GM21447 (cell line): ENCODE measurements around the gene FGGY.

Experiments used
- ATAC-seq: cut with Tn5 transposase; IDR thresholded peaks from one replicate; pipeline ENCODE4 v1.9.1; 2021; ENCODE audit not compliant: unreplicated experiment

The FGGY gene

DNA sequence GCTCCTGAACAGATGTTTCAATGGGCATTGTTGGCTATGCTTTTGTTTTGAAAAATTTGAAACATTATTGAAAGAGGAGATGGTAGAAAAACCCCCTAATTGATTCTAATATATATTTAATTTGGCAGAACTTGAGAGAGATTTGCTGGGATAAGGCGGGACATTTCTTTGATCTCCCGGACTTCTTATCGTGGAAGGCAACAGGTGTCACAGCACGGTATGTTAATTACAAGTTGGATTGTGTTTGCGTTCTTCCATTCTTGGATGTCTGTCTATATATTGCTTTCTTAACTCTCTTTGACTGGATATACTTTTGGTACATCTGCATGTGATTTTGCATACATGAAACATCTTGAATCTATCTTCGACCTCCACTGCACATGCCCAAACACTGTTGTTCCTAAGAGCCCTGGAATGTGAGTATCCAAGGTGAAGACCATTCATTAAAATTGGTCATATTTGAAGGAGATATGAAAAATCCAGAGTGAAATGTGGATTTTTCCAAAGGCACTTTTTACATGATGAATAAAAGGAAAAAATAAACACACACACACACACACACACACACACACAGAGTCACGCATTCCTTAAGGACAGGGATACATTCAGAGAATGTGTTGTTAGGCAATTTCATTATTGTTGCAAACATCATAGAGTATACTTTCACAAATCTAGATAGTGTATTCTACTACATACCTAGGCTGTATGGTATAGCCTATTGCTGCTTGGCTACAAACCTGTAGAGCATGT is 81.9 kb downstream of the FGGY start:
- no peak for ATAC-seq

DNA sequence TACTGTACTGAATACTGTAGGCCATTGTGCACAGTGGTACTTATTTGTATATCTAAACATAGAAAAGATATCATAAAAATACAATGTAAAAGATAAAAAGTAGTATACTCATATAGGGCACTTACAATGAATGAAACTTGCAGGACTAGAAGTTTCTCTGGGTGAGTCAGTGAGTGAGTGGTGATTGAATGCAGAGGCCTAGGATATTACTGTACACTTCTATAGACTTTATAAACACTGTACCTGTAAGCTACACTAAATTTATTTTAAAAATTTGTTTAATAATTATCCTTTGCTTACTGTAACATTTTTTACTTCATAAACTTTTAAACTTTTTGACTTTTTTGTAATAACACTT is 82.5 kb downstream of the FGGY start:
- no peak for ATAC-seq

DNA sequence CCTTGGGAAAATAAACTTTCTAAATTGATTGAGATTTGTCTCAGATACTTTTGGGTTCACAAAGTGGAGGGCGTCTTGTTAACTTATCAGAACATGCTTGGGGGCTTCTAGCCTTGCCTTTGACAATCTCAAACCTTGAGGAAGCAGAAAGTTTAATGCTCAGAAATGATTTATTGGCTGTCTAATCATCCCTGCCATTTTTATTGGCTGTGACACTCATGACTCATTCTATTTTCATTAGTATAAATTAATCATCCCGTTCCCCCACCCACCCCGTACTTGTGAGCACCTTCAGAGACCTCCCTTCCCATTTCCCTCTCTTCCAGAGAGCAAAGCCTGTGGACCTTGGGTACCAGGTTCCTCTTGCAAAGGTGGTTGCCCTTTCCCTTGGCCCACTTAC is 87.1 kb downstream of the FGGY start:
- no peak for ATAC-seq

DNA sequence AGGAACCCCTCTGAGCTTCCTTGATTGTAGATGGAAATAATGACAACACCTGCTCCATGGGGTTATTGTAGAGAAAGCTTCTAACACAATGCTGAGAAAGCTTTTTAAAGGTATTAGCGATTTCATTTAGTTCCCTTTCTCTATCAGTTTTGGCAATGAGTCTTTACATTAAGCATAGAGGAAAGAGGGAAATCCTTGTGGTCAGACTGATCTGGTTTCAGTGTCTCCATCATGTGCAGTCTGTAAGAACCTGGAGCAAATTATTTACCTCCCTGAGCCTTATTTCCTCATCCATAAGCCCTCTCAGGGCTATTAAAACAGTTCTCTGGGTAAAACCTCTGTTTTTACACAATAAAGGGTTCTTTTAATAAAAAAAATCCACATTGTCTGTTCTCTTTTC is 87.5 kb downstream of the FGGY start:
- peak; percentile 90 for ATAC-seq

DNA sequence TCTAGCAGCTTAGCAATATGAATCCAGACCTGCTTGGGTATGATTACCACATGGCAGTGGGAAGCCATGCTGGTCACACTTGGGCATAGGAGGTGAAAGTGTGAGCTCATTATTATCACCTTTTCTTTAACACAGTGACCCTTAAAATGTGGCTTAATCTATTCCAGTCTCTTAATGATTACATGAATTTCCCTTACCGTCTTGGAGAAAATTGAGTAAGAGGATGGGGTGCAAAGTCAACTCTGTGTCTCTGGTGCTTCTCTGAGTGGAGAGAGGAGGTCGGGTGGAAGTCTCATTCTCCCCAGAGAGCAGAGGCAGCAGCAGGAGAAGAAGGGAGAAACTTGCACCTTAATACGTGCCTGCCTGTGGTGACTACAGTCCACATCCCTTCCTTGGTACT is 91.3 kb downstream of the FGGY start:
- ATAC-seq: no peak

DNA sequence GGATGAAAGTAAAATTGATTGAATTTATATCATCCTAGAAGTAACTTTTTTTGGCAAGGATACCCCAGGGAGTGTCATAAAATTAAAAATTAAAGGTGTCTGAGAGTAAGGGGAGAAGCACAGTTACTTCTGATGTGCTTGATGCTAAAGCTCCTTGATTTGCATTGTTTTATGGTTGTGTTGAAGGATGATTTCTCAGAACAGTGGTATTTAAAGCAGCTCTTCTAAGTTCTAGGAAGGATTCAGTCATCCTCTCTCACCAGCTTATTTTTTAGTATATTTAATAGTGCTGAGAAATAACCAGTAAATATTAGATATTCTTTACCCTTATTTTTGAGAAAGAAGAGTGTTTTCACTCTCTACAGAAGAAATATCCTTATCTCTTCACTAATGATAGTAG is 93.0 kb downstream of the FGGY start:
- ATAC-seq: no peak

DNA sequence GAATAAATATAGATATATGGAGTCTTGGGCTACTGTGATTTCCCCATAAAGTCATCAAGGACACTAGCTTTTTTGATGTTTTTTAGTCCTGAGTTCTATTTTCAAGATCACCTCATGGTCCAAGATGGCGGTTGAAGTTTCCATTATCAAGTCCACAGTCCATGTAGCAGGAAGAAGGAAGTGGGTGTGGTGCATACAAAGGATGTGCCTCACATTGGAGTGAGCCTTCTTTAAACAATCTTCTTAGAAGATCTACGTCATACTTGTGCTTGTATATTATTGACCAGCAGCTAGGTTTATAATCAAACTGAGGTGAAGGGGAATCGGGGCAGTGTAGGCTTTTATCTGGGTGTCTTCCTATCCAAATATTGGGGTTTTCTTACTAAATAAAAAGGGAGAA is 93.4 kb downstream of the FGGY start:
- no peak for ATAC-seq

DNA sequence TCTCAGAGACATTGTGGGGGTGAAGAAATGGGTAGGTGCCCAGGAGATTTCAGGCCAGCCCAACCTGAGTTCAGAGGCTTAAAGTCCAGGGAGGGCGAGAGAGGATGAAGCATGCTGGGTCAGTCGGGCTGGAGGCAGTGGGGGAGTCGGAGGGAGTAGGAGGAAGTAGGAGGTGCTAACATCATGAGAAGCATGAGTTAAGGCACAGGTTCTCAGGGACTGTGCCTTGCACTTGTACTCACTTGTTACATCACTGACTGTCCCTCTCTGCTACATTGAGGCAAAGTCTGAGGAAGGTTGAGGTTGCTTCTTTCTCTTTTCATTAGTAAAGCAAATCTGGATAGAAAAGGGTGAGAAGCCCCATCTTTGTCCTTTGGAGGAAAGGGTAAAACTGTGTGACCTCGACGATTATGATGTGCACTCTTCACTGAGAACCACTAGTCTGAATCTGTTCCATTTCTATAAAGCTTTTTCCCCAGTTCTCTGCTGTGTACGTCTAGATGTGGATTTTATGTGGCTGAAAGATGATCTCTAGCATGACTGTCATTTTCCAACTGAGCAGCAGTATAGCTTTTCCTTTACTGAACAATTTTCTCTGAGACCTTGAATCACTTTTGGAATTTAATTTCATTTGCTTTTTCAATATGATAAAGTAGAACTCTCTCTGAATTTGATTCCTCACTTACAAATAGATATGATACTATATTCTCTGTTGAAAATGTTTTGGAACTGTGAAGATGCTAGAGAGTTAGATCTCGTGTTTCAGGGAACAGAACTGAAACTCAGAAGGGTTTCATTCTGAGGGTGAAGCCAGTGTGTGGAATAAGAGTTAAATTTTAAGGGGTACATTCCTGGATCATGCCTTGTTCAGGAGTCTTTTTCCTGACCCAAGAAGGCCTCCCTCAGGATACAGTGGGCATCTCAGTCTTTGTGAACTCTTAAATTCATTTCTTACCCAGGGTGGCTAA is 94.6 kb downstream of the FGGY start:
- ATAC-seq: no peak

DNA sequence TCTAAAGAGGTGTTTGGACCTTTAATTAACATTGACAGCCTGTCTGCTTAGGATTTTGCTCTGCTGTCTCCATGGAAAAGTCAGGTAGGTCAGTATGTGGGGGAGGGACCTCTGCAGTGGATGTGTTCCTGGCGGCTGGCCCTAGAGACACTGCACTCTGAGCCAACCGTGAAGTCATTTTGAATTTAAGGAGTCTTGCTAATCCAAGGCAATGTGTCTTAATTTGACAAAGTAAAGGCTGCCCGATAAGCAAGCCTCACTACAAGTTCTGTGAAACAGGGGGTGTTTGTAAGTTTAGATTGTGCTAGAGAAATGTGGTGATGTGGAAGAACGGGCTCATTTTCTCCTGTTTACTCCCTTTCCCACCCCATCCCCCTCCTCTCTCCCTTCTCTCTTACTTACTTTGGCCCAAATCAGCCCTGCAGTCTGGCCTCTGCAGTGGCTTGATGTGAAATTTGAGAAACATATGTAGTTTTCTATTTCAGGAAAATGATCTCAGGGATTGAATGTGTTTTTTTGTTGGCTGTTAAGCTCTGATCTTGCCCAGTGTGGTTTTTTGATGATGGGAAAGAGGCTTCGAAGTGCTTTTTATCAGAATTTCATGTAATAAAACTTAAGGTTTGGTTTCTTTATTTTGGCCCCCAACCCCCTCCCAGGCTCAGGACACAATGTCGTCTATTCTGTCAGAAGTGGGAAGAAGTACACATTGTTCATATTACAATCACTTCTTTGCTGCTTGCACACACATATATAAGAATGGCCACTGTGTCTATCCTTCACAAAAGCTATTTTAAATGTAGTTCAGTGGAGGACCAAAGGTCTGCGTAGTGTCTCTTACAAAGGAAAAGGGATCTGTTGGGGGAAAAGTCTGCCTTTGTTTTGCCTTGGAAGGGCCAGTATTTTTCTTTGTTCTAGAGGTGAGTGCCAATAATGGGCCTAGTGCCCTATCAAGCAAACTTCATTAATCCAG is 96.6 kb downstream of the FGGY start:
- no peak for ATAC-seq

DNA sequence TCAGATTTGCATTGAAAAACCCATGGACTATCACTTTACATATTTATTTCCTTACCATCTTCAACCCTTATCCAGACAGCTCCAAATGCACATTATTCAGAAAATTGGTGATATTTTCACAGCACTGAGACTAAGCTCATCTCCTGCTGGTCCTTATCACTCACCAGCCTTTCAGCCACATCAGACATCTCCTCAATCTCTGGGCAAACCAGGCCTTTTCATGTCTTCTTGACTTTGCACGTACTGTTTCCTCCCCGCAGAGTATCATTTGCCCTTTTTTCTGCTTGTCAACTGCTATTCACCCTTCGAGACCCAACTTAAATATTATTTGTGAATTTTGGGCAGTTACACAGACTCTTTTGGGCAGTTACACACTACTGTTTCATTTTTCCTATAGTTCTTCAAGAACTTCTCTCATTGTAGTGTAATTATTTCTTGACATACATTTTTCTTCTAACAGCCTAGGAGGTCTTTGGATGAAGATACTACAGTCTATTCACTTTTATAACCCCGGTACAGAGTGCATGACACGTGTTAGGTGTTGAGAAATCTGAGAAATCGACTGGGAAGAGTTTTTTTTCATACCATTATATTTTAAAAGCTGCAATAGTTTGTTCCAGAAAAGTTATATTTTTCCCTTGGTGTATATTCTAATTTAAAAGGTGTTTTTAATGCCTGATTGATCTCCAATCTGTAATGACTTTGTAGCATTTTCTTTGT is 98.0 kb downstream of the FGGY start:
- no peak for ATAC-seq

DNA sequence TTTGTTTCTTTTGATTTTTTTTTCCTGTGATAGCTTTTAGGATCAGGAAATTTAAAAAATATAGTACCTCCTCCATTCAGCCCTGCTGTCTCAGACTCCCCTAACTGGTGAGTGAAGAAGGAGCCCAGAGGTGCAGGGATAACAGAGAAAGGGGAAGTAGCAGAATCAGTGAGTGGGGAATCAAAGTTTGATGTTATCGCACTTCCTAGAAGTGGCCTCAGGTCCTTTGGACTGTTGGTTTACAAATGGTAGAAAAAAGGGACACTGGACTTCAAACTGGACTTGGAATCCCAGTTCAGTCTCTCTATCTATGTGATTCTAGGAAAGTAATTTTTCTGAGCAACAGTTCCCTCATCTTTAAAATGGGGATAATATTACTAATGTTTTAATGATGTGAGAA is 99.5 kb downstream of the FGGY start:
- no peak for ATAC-seq

DNA sequence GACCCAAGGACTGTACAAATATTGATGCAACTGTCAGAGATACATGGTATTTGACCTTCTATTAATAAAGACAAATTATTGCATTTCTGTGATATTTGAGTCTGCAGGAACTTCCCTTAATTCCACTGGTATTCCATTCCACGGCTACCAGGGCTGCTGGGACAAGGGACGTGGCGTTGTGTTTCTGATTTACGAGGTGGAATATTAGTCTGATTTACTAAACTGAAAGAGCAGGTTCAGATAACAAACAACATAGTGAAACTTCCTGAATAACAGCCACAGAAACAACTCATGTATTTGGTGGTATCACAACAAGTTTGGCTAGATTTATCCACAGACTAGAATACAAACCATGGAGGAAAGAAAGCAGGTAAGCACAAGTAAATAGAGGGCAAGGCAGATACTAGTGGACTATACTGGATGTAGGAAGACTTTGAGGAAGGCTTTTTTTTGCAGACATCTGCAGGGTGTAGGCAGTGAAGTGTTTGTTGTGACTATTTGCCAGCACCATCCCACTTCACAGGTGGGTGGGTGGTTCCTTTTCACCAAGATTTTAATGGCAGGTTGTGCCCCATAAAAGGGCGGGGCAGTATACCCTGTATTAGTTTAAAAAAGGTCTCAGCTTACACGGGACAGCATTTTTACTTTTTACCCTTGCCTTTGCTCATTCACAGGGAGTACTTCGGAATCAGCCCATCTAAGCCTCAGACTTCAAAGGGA is 100.4 kb downstream of the FGGY start:
- ATAC-seq: no peak

DNA sequence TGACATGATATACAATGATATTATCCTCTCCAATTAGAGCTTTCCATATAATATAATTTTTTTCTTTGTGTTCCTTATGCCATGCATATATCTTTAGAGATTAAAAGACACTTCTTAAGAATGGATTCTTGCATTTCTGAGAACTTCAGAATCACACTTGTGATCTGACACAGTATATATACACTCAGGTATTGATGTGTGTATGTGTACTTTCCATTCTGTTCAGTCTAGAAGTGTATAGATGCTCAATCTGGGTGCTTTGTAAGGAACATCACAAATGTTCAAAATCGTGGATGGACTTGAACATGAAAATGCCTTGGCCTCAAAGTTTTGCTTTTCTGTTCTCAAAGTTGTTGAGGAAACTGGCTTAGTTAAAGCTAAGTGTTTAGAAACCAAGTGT is 102.7 kb downstream of the FGGY start:
- no peak for ATAC-seq

DNA sequence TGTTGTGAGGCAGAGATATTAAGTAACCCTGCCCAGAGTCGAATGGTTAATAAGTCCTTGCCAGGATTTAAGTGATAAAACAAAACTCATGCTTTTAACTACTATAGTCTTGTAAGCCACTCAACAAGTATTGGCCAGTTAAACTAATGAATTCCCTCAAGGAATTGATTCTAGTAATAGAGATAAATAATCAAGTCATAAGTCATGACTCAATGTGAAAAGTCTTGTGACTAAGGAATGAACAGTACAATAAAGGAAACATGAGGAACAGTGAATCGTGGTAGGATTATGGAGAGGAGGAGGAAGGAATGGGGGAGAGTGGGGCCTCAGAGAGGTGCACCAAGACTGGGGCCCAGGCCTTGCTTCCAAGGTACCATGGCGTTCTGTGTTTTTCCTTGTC is 104.7 kb downstream of the FGGY start:
- ATAC-seq: no peak

DNA sequence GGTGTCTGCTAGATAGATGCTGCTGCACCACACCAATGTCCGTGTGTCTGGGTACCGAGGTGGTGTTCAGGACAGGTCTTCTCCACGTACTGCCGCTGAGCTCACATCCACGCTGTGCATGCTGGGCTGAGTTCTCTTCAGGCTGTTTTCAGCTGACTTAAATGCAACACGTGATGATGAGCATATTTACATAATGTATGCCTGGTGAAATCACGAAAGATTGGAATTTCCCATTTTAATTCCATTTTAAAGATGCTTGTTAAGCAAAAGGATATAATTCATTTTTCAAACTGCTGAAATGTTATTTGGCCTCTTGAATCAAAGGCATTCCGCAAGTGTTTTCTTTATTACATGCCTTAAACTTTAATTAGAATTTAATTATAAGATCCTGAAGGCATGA is 107.9 kb downstream of the FGGY start:
- ATAC-seq: no peak

DNA sequence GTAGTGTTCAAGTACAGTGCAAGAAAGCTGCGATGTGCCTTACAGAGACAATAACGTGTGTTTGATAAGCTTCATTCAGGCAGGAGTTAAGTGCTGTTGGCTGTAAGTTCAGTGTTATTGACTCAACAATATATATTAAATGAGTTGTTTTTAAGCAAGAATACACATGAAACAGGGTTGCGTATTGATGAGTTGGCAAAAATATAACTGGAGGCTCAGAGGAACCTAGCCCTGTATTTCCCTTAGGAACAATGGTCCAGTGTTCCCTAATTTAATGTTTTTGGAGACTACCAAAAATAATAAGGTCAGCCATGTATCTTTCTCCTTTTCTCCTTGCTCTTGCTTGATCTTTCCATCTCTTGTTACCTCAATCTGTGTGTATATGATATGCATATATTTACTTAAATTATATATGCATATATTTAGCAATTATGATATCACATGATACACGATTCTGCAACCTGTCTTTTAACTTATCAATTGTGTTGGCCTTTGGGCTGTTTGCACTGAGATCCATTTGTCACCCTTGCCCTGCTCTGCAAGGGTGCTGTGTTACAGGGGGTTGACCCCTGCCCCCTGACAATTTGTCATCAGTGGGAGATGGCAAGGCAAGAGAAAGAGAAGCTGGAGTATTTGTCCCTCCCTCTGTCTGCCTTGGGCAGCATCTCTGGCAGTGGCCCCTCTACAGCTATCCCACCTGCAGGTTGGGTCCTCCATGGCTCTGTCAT is 109.7 kb downstream of the FGGY start:
- ATAC-seq: no peak

DNA sequence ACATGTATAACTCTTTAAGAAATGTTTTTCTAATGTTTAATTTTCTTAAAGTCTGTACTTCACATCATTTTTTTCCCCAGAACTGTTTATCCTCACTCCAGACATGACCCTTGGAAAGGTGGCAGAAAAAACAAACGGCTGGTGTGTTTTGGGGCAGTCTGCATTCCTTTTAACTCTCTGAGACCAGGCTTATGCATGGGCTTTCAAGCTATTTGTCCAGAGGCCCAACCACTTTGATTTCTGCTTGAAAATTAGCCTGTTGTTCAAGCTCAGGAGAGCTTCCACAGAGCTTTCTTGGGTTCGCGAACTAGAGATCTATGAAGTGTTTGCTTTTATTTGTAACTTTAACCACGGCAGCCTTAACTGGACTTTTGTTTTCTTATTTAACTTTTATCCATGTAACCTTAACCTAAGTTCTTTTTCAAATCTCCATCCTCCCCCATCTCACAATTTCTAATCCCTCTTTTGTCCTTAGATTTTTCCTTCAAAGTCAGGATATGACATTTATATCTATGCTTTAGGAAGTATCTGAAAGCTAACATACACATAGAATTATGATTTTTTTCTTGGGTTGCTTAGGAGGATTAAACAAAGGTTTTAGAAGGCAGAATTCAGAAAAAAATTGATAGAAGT is 111.8 kb downstream of the FGGY start:
- no peak for ATAC-seq

DNA sequence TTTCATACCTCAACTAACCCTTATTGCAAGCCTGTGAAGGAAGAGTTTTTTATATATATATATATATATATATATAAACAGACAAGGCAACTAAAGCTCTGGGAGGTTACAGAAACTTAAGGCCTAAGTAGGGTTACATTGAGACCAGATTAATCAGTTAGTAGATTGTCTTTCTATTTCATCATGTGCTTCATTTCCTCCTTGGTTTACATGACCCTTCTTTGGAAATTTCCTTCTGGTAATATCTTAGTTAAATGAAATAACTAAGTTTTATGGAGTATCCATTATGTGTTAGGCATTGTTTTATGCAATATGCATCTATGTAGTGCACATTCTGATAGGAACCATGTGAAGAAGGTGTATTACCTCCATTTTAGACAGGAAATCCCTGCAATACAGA is 112.7 kb downstream of the FGGY start:
- ATAC-seq: no peak

DNA sequence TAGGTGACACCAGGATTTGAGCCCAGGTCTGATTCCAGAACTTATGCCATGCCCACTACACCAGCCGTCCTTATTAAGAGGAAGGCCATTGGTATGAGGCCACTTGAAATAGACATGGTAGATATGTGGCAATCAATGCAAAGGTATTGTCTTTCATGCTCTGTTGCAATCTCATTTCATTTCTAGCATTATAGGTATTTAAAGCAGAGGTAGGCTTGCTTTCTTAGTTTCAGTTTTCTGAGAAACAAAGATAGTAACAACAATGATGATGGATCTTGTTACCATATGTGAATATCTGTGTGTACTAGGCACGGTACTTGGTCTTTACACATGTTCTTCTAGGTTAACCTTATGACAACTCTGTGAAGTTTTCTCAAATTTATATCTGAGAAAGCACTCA is 113.1 kb downstream of the FGGY start:
- no peak for ATAC-seq
